SK-N-SH (cell line): ENCODE measurements around the gene SNX20. TPM values are rescaled to one million over a fixed set of nuclear protein-coding genes. Genes with fewer than 3 reads are reported as not detected.

Experiments
- CTCF ChIA-PET: fragments of 300-600, 350-600 bp; formaldehyde crosslinking; extraction: SDS; loops from one replicate; lab custom pipeline; 2021; lab: Yijun Ruan, JAX
- POLR2A ChIA-PET: fragments of 350-600 bp; sonication (Branson Sonifier 250); formaldehyde crosslinking; extraction: SDS; loops from one replicate; lab custom pipeline; 2020; ENCODE audit warnings: antibody characterized with exemption, inconsistent platforms; lab: Yijun Ruan, JAX
- DNase-seq: peaks from one replicate; pipeline ENCODE4 v3.0.0; 2012
- H2AFZ ChIP-seq: fragments of 200-600 bp; sonication (generic); 2 replicates; pipeline ENCODE4 v1.8.1; 2016; ENCODE audit warnings: antibody characterized with exemption, mild to moderate bottlenecking, low read depth
- H3F3A ChIP-seq: fragments of 200-600 bp; sonication (generic); replicated peaks from 2 replicates; pipeline ENCODE3; 2016; ENCODE audit warnings: antibody characterized with exemption, mild to moderate bottlenecking; ENCODE audit not compliant: insufficient read depth
- H3K27ac ChIP-seq, 2 experiments: fragments of 200-500 bp in 1 of 2; fragments of 200-600 bp in 1 of 2; sonication (Bioruptor generic) in 1 of 2; sonication (generic), shearing (Covaris generic) in 1 of 2; 2 replicates each; pipeline versions ENCODE4 v1.5.1 to v1.6.1; 2014 to 2016; ENCODE audit warnings: low read depth in 2 of 2, inconsistent platforms in 1 of 2, low read length in 1 of 2, mild to moderate bottlenecking in 1 of 2, mixed read lengths in 1 of 2
- H3K27me3 ChIP-seq: fragments of 200-600 bp; sonication (generic), shearing (Covaris generic); 2 replicates; pipeline ENCODE4 v1.6.1; 2016; ENCODE audit warnings: mixed run types; ENCODE audit not compliant: insufficient read depth
- H3K36me3 ChIP-seq, 2 experiments: fragments of 200-500 bp in 1 of 2; fragments of 200-600 bp in 1 of 2; sonication (Bioruptor generic) in 1 of 2; sonication (generic) in 1 of 2; replicated peaks in 1 of 2; 2 replicates each; pipeline versions ENCODE3 to v1.5.1; 2014 to 2016; ENCODE audit warnings: low read length in 1 of 2, mild to moderate bottlenecking in 1 of 2; ENCODE audit not compliant: insufficient read depth in 2 of 2, control insufficient read depth in 1 of 2
- H3K4me1 ChIP-seq, 2 experiments: fragments of 200-500 bp in 1 of 2; fragments of 200-600 bp in 1 of 2; sonication (Bioruptor generic) in 1 of 2; sonication (generic), shearing (Covaris generic) in 1 of 2; 2 replicates each; pipeline versions ENCODE4 v1.5.1 to v1.6.1; 2014 to 2016; ENCODE audit warnings: low read depth in 1 of 2, low read length in 1 of 2, mixed run types in 1 of 2; ENCODE audit not compliant: insufficient read depth in 2 of 2, control insufficient read depth in 1 of 2
- H3K4me2 ChIP-seq: fragments of 200-600 bp; sonication (generic), shearing (Covaris generic); 2 replicates; pipeline ENCODE4 v1.6.1; 2017; ENCODE audit warnings: mixed run types
- H3K4me3 ChIP-seq, 2 experiments: fragments of 200-500 bp in 1 of 2; fragments of 200-600 bp in 1 of 2; sonication (Bioruptor generic) in 1 of 2; sonication (generic), shearing (Covaris generic) in 1 of 2; 2 replicates each; pipeline versions ENCODE4 v1.5.1 to v1.8.1; 2014 to 2016; ENCODE audit warnings: low read depth in 2 of 2, inconsistent platforms in 1 of 2, low read length in 1 of 2, mild to moderate bottlenecking in 1 of 2, mixed read lengths in 1 of 2, moderate library complexity in 1 of 2
- H3K79me2 ChIP-seq: fragments of 200-600 bp; sonication (generic); 2 replicates; pipeline ENCODE4 v1.8.1; 2017; ENCODE audit warnings: mild to moderate bottlenecking; ENCODE audit not compliant: insufficient read depth
- H3K9ac ChIP-seq: fragments of 200-600 bp; sonication (generic); 2 replicates; pipeline ENCODE4 v1.6.1; 2017; ENCODE audit warnings: mixed run types
- H3K9me2 ChIP-seq: fragments of 200-600 bp; sonication (generic); 2 replicates; pipeline ENCODE4 v1.6.1; 2017; ENCODE audit warnings: mixed run types
- H3K9me3 ChIP-seq: fragments of 200-600 bp; sonication (generic); 2 replicates; pipeline ENCODE4 v1.6.1; 2017; ENCODE audit warnings: mixed run types, mild to moderate bottlenecking, moderate library complexity
- H4K20me1 ChIP-seq: fragments of 200-600 bp; sonication (generic); 2 replicates; pipeline ENCODE4 v1.6.1; 2017; ENCODE audit warnings: mild to moderate bottlenecking, mixed run types; ENCODE audit not compliant: insufficient read depth
- CHD2 ChIP-seq: fragments of 150-350 bp; IDR thresholded peaks from 2 replicates; pipeline ENCODE4 v1.6.1; 2018; ENCODE audit warnings: low read length; ENCODE audit not compliant: partially characterized antibody
- ELF1 ChIP-seq: IDR thresholded peaks from 2 replicates; pipeline ENCODE4 v1.4.0; 2012
- EZH2phosphoT487 ChIP-seq: fragments of 200-600 bp; sonication (generic); IDR thresholded peaks from 2 replicates; pipeline ENCODE4 v1.6.1; 2017; ENCODE audit warnings: low read depth, mixed run types, mild to moderate bottlenecking, antibody characterized with exemption, moderate library complexity, borderline replicate concordance
- FOSL2 ChIP-seq: IDR thresholded peaks from 2 replicates; pipeline ENCODE4 v1.4.0; 2012; ENCODE audit warnings: low read depth, mild to moderate bottlenecking, moderate library complexity, borderline replicate concordance
- GABPA ChIP-seq: IDR thresholded peaks from 2 replicates; pipeline ENCODE4 v1.4.0; 2012; ENCODE audit warnings: low read depth, mild to moderate bottlenecking
- GATA2 ChIP-seq: sonication (generic); formaldehyde crosslinking; IDR thresholded peaks from 2 replicates; pipeline ENCODE4 v1.5.0; 2020; ENCODE audit warnings: mild to moderate bottlenecking, missing genetic modification reagents
- IRF3 ChIP-seq: fragments of 150-350 bp; IDR thresholded peaks from 2 replicates; pipeline ENCODE4 v1.6.1; 2016; ENCODE audit warnings: mild to moderate bottlenecking, low read depth, low read length
- JUND ChIP-seq: IDR thresholded peaks from 2 replicates; pipeline ENCODE4 v1.4.0; 2012
- MAX ChIP-seq: IDR thresholded peaks from 2 replicates; pipeline ENCODE4 v1.4.0; 2012; ENCODE audit warnings: low read depth
- MXI1 ChIP-seq: IDR thresholded peaks from 2 replicates; pipeline ENCODE4 v1.6.1; 2012; ENCODE audit warnings: mild to moderate bottlenecking, low read depth, low read length, improper control_type of control experiment
- NFIC ChIP-seq: IDR thresholded peaks from 2 replicates; pipeline ENCODE4 v1.4.0; 2012; ENCODE audit warnings: borderline replicate concordance
- NRF1 ChIP-seq: IDR thresholded peaks from 2 replicates; pipeline ENCODE4 v1.6.1; 2012; ENCODE audit warnings: low read depth, mild to moderate bottlenecking, low read length
- POLR2AphosphoS5 ChIP-seq: IDR thresholded peaks from 2 replicates; pipeline ENCODE4 v1.6.1; 2012; ENCODE audit warnings: low read depth, low read length
- RAD21 ChIP-seq: IDR thresholded peaks from 2 replicates; pipeline ENCODE4 v1.6.1; 2012; ENCODE audit warnings: mild to moderate bottlenecking, low read length
- RCOR1 ChIP-seq: fragments of 150-350 bp; IDR thresholded peaks from 2 replicates; pipeline ENCODE4 v1.6.1; 2017; ENCODE audit warnings: antibody characterized with exemption, low read length
- SIN3A ChIP-seq: IDR thresholded peaks from 2 replicates; pipeline ENCODE4 v1.6.1; 2012; ENCODE audit warnings: low read depth, mild to moderate bottlenecking, low read length, moderate library complexity, borderline replicate concordance
- SMC3 ChIP-seq: IDR thresholded peaks from 2 replicates; pipeline ENCODE4 v1.6.1; 2012; ENCODE audit warnings: low read depth, low read length, improper control_type of control experiment
- TAF1 ChIP-seq: IDR thresholded peaks from 2 replicates; pipeline ENCODE4 v1.6.1; 2012; ENCODE audit warnings: low read depth, mild to moderate bottlenecking, low read length, moderate library complexity, borderline replicate concordance
- TEAD4 ChIP-seq: IDR thresholded peaks from 2 replicates; pipeline ENCODE4 v1.4.0; 2012; ENCODE audit warnings: mild to moderate bottlenecking, borderline replicate concordance; ENCODE audit not compliant: insufficient read depth
- WGBS: methylation state at CpG from one replicate; pipeline ENCODE4 v1.1.6; 2017; ENCODE audit warnings: low lambda C conversion rate; 5-methylcytosine and 5-hydroxymethylcytosine counted together
- polyA plus RNA-seq, 3 experiments: library from polyadenylated mRNA; depleted of rRNA; stranded (reverse); fragments of >200 nt; gene quantifications; 2 replicates each; pipeline ENCODE4 v1.2.3, GENCODE V29; 2012
- TF ChIP-seq, protein P1 (sequence below): IDR thresholded peaks from 2 replicates; pipeline ENCODE4 v1.4.0; 2012; ENCODE audit warnings: low read depth, borderline replicate concordance
- TF ChIP-seq, protein P2 (sequence below): fragments of 200-600 bp; sonication (generic); IDR thresholded peaks from 2 replicates; pipeline ENCODE4 v1.6.1; 2017; ENCODE audit warnings: antibody characterized with exemption, mild to moderate bottlenecking, moderate library complexity

The SNX20 gene
- polyA plus RNA-seq, 1 of the 3 experiments (the other 2 are of a cell fraction) = not detected

- Histone ChIP-seq H3K9ac (no peak overlapping the region), H3K4me3 (no peak overlapping the region), H3F3A (no peaks in the 10 kb centered on the region), H3K27ac (peak overlapping the region in 1 of 2 experiments; percentile 72; a peak in 2 of 4 replicates), H3K36me3 (no peaks in the 10 kb centered on the region), H3K79me2 (no peaks in the 10 kb centered on the region), H3K9me2 (no peaks in the 10 kb centered on the region), H3K9me3 (no peaks in the 10 kb centered on the region), H4K20me1 (no peaks in the 10 kb centered on the region), H3K27me3 (no peaks in the 10 kb centered on the region), H3K4me1 (peaks cover 0 to 39% of the 10 kb centered on the region in 2 experiments; a peak in 1 of 4 replicates), H3K4me2 (no peak overlapping the region), H2AFZ (no peak overlapping the region)
- peak; percentile 46 for TF ChIP-seq NFIC
- TF ChIP-seq TAF1 = no peak
- TF ChIP-seq NRF1 = no peak
- 0 out of 2 replicates have a peak, but pooled peaks have one; percentile 6 for TF ChIP-seq GATA2 (CRISPR knock-in tag)
- TF ChIP-seq TEAD4 = no peak
- TF ChIP-seq POLR2AphosphoS5 = no peak
- peak; percentile 50 for TF ChIP-seq CHD2
- no peak for TF ChIP-seq ELF1
- no peak for TF ChIP-seq FOSL2
- TF ChIP-seq MAX = no peak
- no peak for TF ChIP-seq JUND
- TF ChIP-seq RCOR1 = 0 out of 2 replicates have a peak, but pooled peaks have one; percentile 20
- no peak for TF ChIP-seq SIN3A
- TF ChIP-seq MXI1 = peak; percentile 78; the same call in 1 of the 2 replicates
- 0 out of 2 replicates have a peak, but pooled peaks have one; percentile 2 for TF ChIP-seq RAD21
- TF ChIP-seq, protein P1, sequence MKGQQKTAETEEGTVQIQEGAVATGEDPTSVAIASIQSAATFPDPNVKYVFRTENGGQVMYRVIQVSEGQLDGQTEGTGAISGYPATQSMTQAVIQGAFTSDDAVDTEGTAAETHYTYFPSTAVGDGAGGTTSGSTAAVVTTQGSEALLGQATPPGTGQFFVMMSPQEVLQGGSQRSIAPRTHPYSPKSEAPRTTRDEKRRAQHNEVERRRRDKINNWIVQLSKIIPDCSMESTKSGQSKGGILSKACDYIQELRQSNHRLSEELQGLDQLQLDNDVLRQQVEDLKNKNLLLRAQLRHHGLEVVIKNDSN = no peak
- no peak for TF ChIP-seq IRF3
- TF ChIP-seq SMC3 = no peak
- no peak for TF ChIP-seq GABPA
- TF ChIP-seq EZH2phosphoT487 = no peak
- TF ChIP-seq, protein P2, sequence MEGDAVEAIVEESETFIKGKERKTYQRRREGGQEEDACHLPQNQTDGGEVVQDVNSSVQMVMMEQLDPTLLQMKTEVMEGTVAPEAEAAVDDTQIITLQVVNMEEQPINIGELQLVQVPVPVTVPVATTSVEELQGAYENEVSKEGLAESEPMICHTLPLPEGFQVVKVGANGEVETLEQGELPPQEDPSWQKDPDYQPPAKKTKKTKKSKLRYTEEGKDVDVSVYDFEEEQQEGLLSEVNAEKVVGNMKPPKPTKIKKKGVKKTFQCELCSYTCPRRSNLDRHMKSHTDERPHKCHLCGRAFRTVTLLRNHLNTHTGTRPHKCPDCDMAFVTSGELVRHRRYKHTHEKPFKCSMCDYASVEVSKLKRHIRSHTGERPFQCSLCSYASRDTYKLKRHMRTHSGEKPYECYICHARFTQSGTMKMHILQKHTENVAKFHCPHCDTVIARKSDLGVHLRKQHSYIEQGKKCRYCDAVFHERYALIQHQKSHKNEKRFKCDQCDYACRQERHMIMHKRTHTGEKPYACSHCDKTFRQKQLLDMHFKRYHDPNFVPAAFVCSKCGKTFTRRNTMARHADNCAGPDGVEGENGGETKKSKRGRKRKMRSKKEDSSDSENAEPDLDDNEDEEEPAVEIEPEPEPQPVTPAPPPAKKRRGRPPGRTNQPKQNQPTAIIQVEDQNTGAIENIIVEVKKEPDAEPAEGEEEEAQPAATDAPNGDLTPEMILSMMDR = no peak
- POLR2A ChIA-PET = no interaction called here
- DNase-seq = peak; percentile 89
- WGBS = 31% methylated on average over 6 of the region's 25 CpGs
- CTCF ChIA-PET = interaction anchor here (0.7 to 2.4 kb wide), 6 partner anchors 10 to 95 kb away, joined by 3 to 7 read pairs (median 5); no protein-coding TSS in a partner anchor
Observed at GRCh38 chr16:50711862-50712559, 30.9 kb upstream of the SNX20 start.
